PFSK-1 (cell line): Measurements from ENCODE around the gene AP4S1.

ENCODE experiments used
- FOXP2 ChIP-seq: optimal IDR thresholded peaks from 2 replicates; pipeline ENCODE3; 2011; ENCODE audit warnings: borderline replicate concordance, control low read depth, inconsistent platforms; ENCODE audit not compliant: insufficient read depth; ENCODE audit errors: extremely low read length, extremely low read depth
- POLR2AphosphoS5 ChIP-seq: IDR thresholded peaks from 2 replicates; pipeline ENCODE4 v1.6.1; 2012; ENCODE audit warnings: low read depth, mild to moderate bottlenecking, control low read depth, low read length, moderate library complexity
- SIN3A ChIP-seq: IDR thresholded peaks from 2 replicates; pipeline ENCODE4 v1.6.1; 2012; ENCODE audit warnings: mild to moderate bottlenecking, low read length, moderate library complexity, borderline replicate concordance; ENCODE audit not compliant: insufficient read depth
- TAF1 ChIP-seq: IDR thresholded peaks from 2 replicates; pipeline ENCODE4 v1.6.1; 2012; ENCODE audit warnings: low read length, control low read depth, borderline replicate concordance; ENCODE audit not compliant: insufficient read depth
- TF ChIP-seq, protein P1 (sequence below), 2 experiments: IDR thresholded peaks; 2 replicates each; pipeline versions ENCODE4 v1.6.1 to v1.8.0; 2011 to 2012; ENCODE audit warnings: low read depth in 2 of 2, low read length in 2 of 2, control low read depth in 1 of 2, inconsistent platforms in 1 of 2, mild to moderate bottlenecking in 1 of 2, moderate library complexity in 1 of 2; ENCODE audit not compliant: insufficient read depth in 1 of 2

The AP4S1 gene

DNA sequence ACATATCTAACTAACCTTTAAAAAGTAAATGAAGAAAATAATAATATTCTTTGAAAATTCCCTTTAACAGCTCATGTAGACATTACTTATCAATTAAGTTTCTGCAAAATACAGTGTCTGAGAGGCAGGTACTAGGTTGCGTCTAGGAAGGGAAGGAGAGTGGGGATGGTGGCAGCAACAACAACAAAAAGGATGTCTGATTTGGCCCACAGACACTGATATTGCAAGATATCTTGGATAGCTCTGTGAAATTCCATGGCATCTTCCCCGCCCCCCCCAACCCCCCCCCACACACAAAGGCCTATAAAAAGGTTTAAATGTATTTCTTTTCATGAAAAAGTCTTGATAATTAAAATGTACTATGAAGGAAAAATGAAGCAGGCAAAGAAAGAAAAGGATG, 41.6 kb upstream of the AP4S1 start:
- TF ChIP-seq POLR2AphosphoS5 (no peak), TAF1 (no peak), SIN3A (no peak), FOXP2 (no peak)
- TF ChIP-seq, protein P1, sequence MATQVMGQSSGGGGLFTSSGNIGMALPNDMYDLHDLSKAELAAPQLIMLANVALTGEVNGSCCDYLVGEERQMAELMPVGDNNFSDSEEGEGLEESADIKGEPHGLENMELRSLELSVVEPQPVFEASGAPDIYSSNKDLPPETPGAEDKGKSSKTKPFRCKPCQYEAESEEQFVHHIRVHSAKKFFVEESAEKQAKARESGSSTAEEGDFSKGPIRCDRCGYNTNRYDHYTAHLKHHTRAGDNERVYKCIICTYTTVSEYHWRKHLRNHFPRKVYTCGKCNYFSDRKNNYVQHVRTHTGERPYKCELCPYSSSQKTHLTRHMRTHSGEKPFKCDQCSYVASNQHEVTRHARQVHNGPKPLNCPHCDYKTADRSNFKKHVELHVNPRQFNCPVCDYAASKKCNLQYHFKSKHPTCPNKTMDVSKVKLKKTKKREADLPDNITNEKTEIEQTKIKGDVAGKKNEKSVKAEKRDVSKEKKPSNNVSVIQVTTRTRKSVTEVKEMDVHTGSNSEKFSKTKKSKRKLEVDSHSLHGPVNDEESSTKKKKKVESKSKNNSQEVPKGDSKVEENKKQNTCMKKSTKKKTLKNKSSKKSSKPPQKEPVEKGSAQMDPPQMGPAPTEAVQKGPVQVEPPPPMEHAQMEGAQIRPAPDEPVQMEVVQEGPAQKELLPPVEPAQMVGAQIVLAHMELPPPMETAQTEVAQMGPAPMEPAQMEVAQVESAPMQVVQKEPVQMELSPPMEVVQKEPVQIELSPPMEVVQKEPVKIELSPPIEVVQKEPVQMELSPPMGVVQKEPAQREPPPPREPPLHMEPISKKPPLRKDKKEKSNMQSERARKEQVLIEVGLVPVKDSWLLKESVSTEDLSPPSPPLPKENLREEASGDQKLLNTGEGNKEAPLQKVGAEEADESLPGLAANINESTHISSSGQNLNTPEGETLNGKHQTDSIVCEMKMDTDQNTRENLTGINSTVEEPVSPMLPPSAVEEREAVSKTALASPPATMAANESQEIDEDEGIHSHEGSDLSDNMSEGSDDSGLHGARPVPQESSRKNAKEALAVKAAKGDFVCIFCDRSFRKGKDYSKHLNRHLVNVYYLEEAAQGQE (IDR thresholded peaks at IDR 0.05; ENCODE audit: insufficient read depth in 1 of 2, low read depth in 2 of 2, low read length in 2 of 2), result no peak

DNA sequence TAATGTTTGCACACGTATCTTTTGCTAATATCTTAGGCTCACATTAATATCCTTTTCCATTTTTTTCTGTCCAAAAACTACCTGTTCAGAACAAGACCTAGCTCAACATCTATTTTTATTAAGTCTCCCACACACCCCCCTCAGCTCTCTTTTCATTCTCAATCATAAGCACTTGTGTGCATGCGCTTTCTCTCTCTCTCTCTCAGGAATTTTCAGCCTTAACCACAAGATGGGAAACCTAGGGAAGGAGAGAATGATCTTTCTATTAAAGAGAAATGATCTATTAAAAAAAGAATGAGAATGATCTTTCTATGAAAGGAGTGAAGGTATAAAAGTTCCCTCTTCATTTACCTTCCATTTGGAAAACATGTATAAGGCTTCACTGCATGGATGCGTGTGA, 39.7 kb upstream of the AP4S1 start:
- TF ChIP-seq SIN3A (no peak), TAF1 (no peak), FOXP2 (no peak), POLR2AphosphoS5 (no peak)
- TF ChIP-seq, protein P1 (IDR thresholded peaks at IDR 0.05; ENCODE audit: insufficient read depth in 1 of 2, low read depth in 2 of 2, low read length in 2 of 2), result no peak

DNA sequence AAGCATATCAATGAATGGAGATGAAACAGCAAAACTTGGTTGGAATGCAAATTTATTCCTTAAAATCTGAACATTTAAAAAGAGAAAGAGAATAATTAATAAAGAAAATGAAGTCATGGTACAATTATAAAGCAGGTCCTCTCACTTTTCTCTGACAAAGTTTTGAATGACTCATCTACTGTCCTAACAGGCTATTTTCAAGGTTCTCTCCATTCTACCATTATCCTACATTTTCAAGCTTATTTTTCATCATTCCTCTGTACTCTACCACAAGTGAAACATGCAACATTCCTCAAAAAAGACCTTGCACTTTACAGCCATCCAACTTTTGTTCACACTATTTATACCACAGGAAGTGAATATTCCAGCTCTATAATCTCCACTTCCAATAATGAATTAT, 36.9 kb upstream of the AP4S1 start:
- TF ChIP-seq SIN3A, result no peak
- TF ChIP-seq FOXP2, result no peak
- no peak for TF ChIP-seq POLR2AphosphoS5
- TF ChIP-seq, protein P1 (IDR thresholded peaks at IDR 0.05; ENCODE audit: insufficient read depth in 1 of 2, low read depth in 2 of 2, low read length in 2 of 2), result no peak
- TF ChIP-seq TAF1, result no peak

DNA sequence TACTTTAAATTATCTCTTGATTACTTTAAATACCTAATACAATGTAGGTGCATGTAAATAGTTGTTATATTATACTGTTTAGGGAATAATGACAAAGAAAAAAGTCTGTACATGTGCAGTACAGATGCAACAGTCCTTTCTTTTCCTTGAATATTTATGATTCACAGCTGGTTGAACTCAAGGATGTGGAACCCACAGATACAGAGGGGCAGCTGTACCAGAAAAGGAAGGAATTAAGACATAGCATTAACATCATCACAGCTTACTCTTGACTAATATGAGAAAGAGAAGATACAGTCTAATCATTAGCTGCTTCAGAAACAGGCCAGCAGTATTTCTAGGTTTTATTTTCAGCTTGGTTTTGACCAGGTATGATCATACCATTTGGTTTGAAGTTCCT, 34.7 kb upstream of the AP4S1 start:
- TF ChIP-seq, protein P1 (IDR thresholded peaks at IDR 0.05; ENCODE audit: insufficient read depth in 1 of 2, low read depth in 2 of 2, low read length in 2 of 2), result no peak
- TF ChIP-seq TAF1 (no peak), POLR2AphosphoS5 (no peak), FOXP2 (no peak)

DNA sequence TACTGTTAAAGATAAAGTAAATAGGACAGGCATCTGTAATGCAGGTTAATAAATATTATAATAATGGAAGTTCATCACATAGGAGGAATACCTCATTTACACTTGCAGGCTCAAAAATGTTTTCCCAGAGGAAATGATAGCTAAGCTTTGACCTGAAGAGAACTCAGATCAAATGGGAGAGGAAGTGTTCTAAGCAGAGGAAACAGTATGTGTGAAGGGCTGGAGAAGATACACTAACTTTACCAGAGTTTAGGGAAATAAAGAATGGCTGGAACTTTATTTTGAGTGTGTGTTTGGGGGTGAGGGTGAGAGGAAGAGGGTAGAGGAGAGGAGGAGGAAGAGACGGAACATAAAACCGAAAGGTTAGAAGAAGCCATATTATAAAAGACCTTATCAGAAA, 34.0 kb upstream of the AP4S1 start:
- no peak for TF ChIP-seq POLR2AphosphoS5
- no peak for TF ChIP-seq FOXP2
- no peak for TF ChIP-seq SIN3A
- TF ChIP-seq, protein P1 (IDR thresholded peaks at IDR 0.05; ENCODE audit: insufficient read depth in 1 of 2, low read depth in 2 of 2, low read length in 2 of 2), result no peak
- no peak for TF ChIP-seq TAF1
